ENCODE measurements around the gene TSC2. TPM values are rescaled to one million over a fixed set of nuclear protein-coding genes. Genes with fewer than 3 reads are reported as not detected.

Gene TSC2
- total RNA-seq, 1 experiment from 2014 or later: 109 TPM

GRCh38 chr16:2060346-2060745 lies 12.6 kb downstream of the TSC2 start:
- no peak overlapping the region for H3K4me3 Mint-ChIP-seq (ENCODE audit: unreplicated experiment)
- no TSS peak for BruUV-seq (replicated peaks)
- intact Hi-C loops (cut with micrococcal nuclease; ENCODE audit: unreplicated experiment): no loop called here
- peaks cover 16% of the 10 kb centered on the region for H3K36me3 Mint-ChIP-seq (ENCODE audit: insufficient read depth, unreplicated experiment)
- no peaks in the 10 kb centered on the region for H3K4me1 ChIP-seq
- no peaks in the 10 kb centered on the region for H3K36me3 ChIP-seq (ENCODE audit: control insufficient read depth, insufficient read depth, low read length)
- H3K9me3 Mint-ChIP-seq (ENCODE audit: unreplicated experiment): no peaks in the 10 kb centered on the region
- POLR2A ChIA-PET: no interaction called here
- no peak for TF ChIP-seq CTCF (IDR thresholded peaks at IDR 0.05; ENCODE audit: insufficient read depth in 1 of 2, low read depth in 1 of 2, low read length in 1 of 2, severe bottlenecking in 1 of 2, unreplicated experiment in 1 of 2)
- H3K27me3 Mint-ChIP-seq (ENCODE audit: insufficient read depth, unreplicated experiment): no peaks in the 10 kb centered on the region
- DNase-seq: no peak
- no peaks in the 10 kb centered on the region for H3K4me1 Mint-ChIP-seq (ENCODE audit: low read depth, unreplicated experiment)
- no peak overlapping the region for H3K27ac Mint-ChIP-seq (ENCODE audit: unreplicated experiment)
- CTCF ChIA-PET: no interaction called here
- H3K27me3 ChIP-seq (replicated peaks; ENCODE audit: control insufficient read depth, insufficient read depth, low read length): no peaks in the 10 kb centered on the region
- H3K9me3 ChIP-seq: no peaks in the 10 kb centered on the region
- H3K4me3 ChIP-seq (ENCODE audit: low read depth, low read length): no peak overlapping the region

- Mint-ChIP-seq H3K4me1 (ENCODE audit: low read depth, unreplicated experiment) (no peaks in the 10 kb centered on the region), H3K4me3 (ENCODE audit: unreplicated experiment) (no peak overlapping the region), H3K27ac (ENCODE audit: unreplicated experiment) (no peak overlapping the region), H3K27me3 (ENCODE audit: insufficient read depth, unreplicated experiment) (no peaks in the 10 kb centered on the region), H3K36me3 (ENCODE audit: insufficient read depth, unreplicated experiment) (peaks cover 19% of the 10 kb centered on the region), H3K9me3 (ENCODE audit: unreplicated experiment) (no peaks in the 10 kb centered on the region)
- BruUV-seq (replicated peaks): no TSS peak
- TF ChIP-seq CTCF (IDR thresholded peaks at IDR 0.05; ENCODE audit: insufficient read depth in 1 of 2, low read depth in 1 of 2, low read length in 1 of 2, severe bottlenecking in 1 of 2, unreplicated experiment in 1 of 2): no peak
- ChIA-PET CTCF (no interaction called here), POLR2A (no interaction called here)
- intact Hi-C loops (cut with micrococcal nuclease; ENCODE audit: unreplicated experiment): no loop called here
- no peak for DNase-seq
- H3K36me3 ChIP-seq (ENCODE audit: control insufficient read depth, insufficient read depth, low read length): peaks cover 2% of the 10 kb centered on the region
- no peak overlapping the region for H3K4me3 ChIP-seq (ENCODE audit: low read depth, low read length)
- H3K9me3 ChIP-seq: no peaks in the 10 kb centered on the region
- H3K27me3 ChIP-seq (replicated peaks; ENCODE audit: control insufficient read depth, insufficient read depth, low read length): no peaks in the 10 kb centered on the region
- no peaks in the 10 kb centered on the region for H3K4me1 ChIP-seq
These were observed 13.2 kb downstream of the TSC2 start for GRCh38 chr16:2061023-2061422.

- no peaks in the 10 kb centered on the region for H3K4me1 Mint-ChIP-seq (ENCODE audit: low read depth, unreplicated experiment)
- no peak overlapping the region for H3K4me3 ChIP-seq (ENCODE audit: low read depth, low read length)
- TF ChIP-seq CTCF (IDR thresholded peaks at IDR 0.05; ENCODE audit: insufficient read depth in 1 of 2, low read depth in 1 of 2, low read length in 1 of 2, severe bottlenecking in 1 of 2, unreplicated experiment in 1 of 2): no peak
- DNase-seq: no peak
- H3K36me3 Mint-ChIP-seq (ENCODE audit: insufficient read depth, unreplicated experiment): peaks cover 17% of the 10 kb centered on the region
- POLR2A ChIA-PET: no interaction called here
- no peak overlapping the region for H3K4me3 Mint-ChIP-seq (ENCODE audit: unreplicated experiment)
- CTCF ChIA-PET: no interaction called here
- H3K4me1 ChIP-seq: no peaks in the 10 kb centered on the region
- H3K36me3 ChIP-seq (ENCODE audit: control insufficient read depth, insufficient read depth, low read length): peaks cover 2% of the 10 kb centered on the region
- no peaks in the 10 kb centered on the region for H3K27me3 ChIP-seq (replicated peaks; ENCODE audit: control insufficient read depth, insufficient read depth, low read length)
- no TSS peak for BruUV-seq (replicated peaks)
- no peak overlapping the region for H3K27ac Mint-ChIP-seq (ENCODE audit: unreplicated experiment)
- H3K27me3 Mint-ChIP-seq (ENCODE audit: insufficient read depth, unreplicated experiment): no peaks in the 10 kb centered on the region
- H3K9me3 ChIP-seq: no peaks in the 10 kb centered on the region
- intact Hi-C loops (cut with micrococcal nuclease; ENCODE audit: unreplicated experiment): no loop called here
- no peaks in the 10 kb centered on the region for H3K9me3 Mint-ChIP-seq (ENCODE audit: unreplicated experiment)
These were observed 13.7 kb downstream of the TSC2 start for GRCh38 chr16:2061526-2061925.
